Heart right ventricle (tissue), 16 donors: ENCODE results near the gene SUMO2. TPM values are rescaled to one million over a fixed set of nuclear protein-coding genes. Genes with fewer than 3 reads are reported as not detected.

Source experiments
- ATAC-seq, 8 donors: fragments of 200-7000 bp; cut with Tn5 transposase; one replicate each; pipeline ENCODE4 v1.9.1; 2020; ENCODE audit warnings: mild to moderate bottlenecking in 8 of 8, moderate library complexity in 8 of 8, moderate number of reproducible peaks in 1 of 8
- DNase-seq, 2 donors: peaks; one replicate each; pipeline ENCODE4 v3.0.0-alpha.2; 2020
- H3K27ac ChIP-seq, 10 donors: fragments of 200-600 bp; sonication (generic) in 2 of 10; one replicate each; pipeline versions ENCODE4 v1.5.0 to v1.8.0; 2020 to 2022; ENCODE audit warnings: mild to moderate bottlenecking in 3 of 10
- H3K27me3 ChIP-seq, 7 donors: fragments of 200-600 bp; one replicate each; pipeline ENCODE4 v1.8.0; 2021 to 2022; ENCODE audit warnings: mild to moderate bottlenecking in 2 of 7
- H3K36me3 ChIP-seq, 9 donors: fragments of 200-600 bp; sonication (generic) in 1 of 9; one replicate each; pipeline versions ENCODE4 v1.5.0 to v1.8.0; 2020 to 2022; ENCODE audit warnings: mild to moderate bottlenecking in 2 of 9
- H3K4me1 ChIP-seq, 9 donors: fragments of 200-600 bp; sonication (generic) in 1 of 9; one replicate each; pipeline versions ENCODE4 v1.5.0 to v1.8.0; 2020 to 2022; ENCODE audit warnings: mild to moderate bottlenecking in 4 of 9
- H3K4me3 ChIP-seq, 10 donors: fragments of 200-600 bp; sonication (generic) in 2 of 10; one replicate each; pipeline versions ENCODE4 v1.5.0 to v1.8.0; 2020 to 2022; ENCODE audit warnings: mild to moderate bottlenecking in 7 of 10, moderate library complexity in 2 of 10
- H3K9me3 ChIP-seq, 11 donors: fragments of 200-600 bp in 10 of 11; sonication (generic) in 2 of 11; one replicate each; pipeline versions ENCODE4 v1.5.0 to v1.8.0; 2013 to 2022; ENCODE audit warnings: mild to moderate bottlenecking in 2 of 11, control low read depth in 1 of 11, moderate library complexity in 1 of 11
- WGBS, 2 donors: extraction: QIAGEN DNeasy Blood & Tissue Kit; methylation state at CpG; one replicate each; pipeline ENCODE4 v1.1.7; 2013; ENCODE audit warnings: inconsistent platforms in 1 of 2; 5-methylcytosine and 5-hydroxymethylcytosine counted together
- intact Hi-C, 10 donors: fragments of 100-400 bp; cut with DNase I; formaldehyde crosslinking; loops; one replicate each; pipeline versions ENCODE4 v1.11.1 to v1.14.2; 2022
- polyA plus RNA-seq, 2 donors: library from polyadenylated mRNA; stranded (reverse); fragments of 200-250 nt; gene quantifications; one replicate each; pipeline ENCODE4 v1.2.3, GENCODE V29; 2013
- total RNA-seq, 10 donors: library from RNA; stranded (reverse); fragmentation: NEBNext Ultra II Directional in 3 of 10; extraction: Animal tissue kit (Norgen Biotek cat#: 25700) in 3 of 10; gene quantifications; one replicate each; pipeline versions ENCODE4 v1.2.1 to v1.2.4, GENCODE V29; 2021 to 2023
- TF ChIP-seq, protein P1 (sequence below), 9 donors: fragments of 200-600 bp; sonication (generic) in 2 of 9; IDR thresholded peaks; one replicate each; pipeline versions ENCODE4 v1.5.0 to v1.8.0; 2021 to 2022; ENCODE audit warnings: antibody characterized with exemption in 9 of 9, mild to moderate bottlenecking in 5 of 9, moderate library complexity in 1 of 9
- donor health status: Arrhythmogenic right ventricular cardiomyopathy.
- donor health status: ischemic (EF 13 %, LVEDD 7.1; RV severe dilation, severe dysfunction).
- donor health status: healthy with polysubstance abuse.
- donor health status: DM: no; HTN: yes; CAD: no.
- donor health status: DM: no; HTN: no; CAD: no.
- donor health status: ischemic (EF 25% LVEDD 6.9; RV normal size, moderate dysfunction).
- donor health status: ischemic (EF 25% LVEDD 5.7; RV mildly dilated, moderate dysfunction).
- donor health status: healthy.
- donor health status: DM: yes; HTN: yes; CAD: no.
- donor health status: Ischemic cardiomyopathy.
- donor health status: ischemic (EF 35%, LVEDD 5.7; RV mildly dilated, moderate dysfunction).
- donor health status: nonischemic (EF 11% LVEDD 7.7; RV severe dilation, severe dysfunction).
- donor health status: DM: yes; HTN: yes; CAD: no.
- donor health status: PGD.
- donor health status: ischemic (EF 29% LVEDD 5.4; RV normal size, mild dysfunction).
- donor health status: nonischemic (EF 23%, LVEDD 6.1; RV moderate dilation, normal function).

Gene SUMO2
- total and polyA plus RNA-seq, 12 donors: 47.9 to 258 (median 212) TPM

DNA sequence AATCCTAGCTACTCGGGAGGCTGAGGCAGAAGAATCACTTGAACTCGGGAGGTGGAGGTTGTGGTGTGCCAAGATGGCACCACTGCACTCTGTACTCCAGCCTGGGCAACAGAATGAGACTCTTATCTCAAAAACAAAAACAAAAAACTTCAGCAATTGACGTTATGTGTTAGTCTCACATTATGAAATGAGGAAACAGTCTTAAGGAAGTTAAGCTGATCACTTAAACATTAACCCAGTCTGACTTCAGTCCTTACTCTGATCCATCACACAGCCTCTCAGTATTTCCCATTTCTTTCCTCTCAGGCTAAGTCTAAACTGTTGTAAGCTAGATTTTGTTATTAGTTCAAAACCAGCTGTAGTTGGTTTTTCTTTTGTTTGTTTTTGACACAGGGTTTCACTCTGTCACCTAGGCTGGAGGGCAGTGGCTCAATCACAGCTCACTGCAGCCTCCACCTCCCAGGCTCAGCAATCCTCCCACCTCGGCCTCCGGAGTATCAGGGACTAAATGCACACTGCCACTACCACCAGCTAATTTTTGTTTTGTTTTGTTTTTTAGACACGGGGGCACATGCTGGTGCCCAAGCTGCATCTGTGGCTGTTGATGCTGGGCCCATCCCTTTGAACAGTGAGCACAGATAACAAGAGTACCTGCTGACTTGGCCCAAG is 34.7 kb downstream of the SUMO2 start:
- H3K9me3 ChIP-seq: no peaks in the 10 kb centered on the region
- intact Hi-C loops: no loop called here
- H3K36me3 ChIP-seq: peaks cover 0 to 57% (median 7%) of the 10 kb centered on the region in 9 donors
- no peak overlapping the region for H3K4me3 ChIP-seq
- peak overlapping the region in 1 of 10 donors; percentile 76 for H3K27ac ChIP-seq
- peaks cover 0 to 38% (median 3%) of the 10 kb centered on the region in 9 donors for H3K4me1 ChIP-seq
- TF ChIP-seq, protein P1, sequence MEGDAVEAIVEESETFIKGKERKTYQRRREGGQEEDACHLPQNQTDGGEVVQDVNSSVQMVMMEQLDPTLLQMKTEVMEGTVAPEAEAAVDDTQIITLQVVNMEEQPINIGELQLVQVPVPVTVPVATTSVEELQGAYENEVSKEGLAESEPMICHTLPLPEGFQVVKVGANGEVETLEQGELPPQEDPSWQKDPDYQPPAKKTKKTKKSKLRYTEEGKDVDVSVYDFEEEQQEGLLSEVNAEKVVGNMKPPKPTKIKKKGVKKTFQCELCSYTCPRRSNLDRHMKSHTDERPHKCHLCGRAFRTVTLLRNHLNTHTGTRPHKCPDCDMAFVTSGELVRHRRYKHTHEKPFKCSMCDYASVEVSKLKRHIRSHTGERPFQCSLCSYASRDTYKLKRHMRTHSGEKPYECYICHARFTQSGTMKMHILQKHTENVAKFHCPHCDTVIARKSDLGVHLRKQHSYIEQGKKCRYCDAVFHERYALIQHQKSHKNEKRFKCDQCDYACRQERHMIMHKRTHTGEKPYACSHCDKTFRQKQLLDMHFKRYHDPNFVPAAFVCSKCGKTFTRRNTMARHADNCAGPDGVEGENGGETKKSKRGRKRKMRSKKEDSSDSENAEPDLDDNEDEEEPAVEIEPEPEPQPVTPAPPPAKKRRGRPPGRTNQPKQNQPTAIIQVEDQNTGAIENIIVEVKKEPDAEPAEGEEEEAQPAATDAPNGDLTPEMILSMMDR (IDR thresholded peaks at IDR 0.05): no peak
- ATAC-seq (no peak), DNase-seq (no peak)
- WGBS, 2 donors: 86 to 89% methylated on average over 6 of the region's 6 CpGs
- no peaks in the 10 kb centered on the region for H3K27me3 ChIP-seq

DNA sequence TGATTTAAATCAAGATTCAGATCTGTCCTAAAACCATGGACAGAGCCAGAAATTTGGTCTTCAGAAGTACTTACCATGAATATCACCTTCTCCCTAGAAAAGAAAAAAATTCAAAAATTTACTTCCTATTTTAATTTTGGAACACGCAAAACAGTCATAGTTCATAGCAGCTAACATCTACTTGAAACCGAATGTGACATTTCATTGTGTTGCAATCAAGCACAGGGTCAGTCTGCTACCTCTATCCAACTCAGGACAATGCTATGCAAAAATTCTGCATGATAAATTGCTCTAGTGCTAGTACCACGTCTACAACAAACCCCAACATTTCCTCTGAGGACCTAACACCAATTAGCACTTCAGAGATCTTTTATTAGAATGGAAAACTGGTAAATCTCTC is 36.2 kb downstream of the SUMO2 start:
- TF ChIP-seq, protein P1 (IDR thresholded peaks at IDR 0.05): no peak
- H3K27ac ChIP-seq: peak overlapping the region in 1 of 10 donors; percentile 76
- no peak for ATAC-seq

DNA sequence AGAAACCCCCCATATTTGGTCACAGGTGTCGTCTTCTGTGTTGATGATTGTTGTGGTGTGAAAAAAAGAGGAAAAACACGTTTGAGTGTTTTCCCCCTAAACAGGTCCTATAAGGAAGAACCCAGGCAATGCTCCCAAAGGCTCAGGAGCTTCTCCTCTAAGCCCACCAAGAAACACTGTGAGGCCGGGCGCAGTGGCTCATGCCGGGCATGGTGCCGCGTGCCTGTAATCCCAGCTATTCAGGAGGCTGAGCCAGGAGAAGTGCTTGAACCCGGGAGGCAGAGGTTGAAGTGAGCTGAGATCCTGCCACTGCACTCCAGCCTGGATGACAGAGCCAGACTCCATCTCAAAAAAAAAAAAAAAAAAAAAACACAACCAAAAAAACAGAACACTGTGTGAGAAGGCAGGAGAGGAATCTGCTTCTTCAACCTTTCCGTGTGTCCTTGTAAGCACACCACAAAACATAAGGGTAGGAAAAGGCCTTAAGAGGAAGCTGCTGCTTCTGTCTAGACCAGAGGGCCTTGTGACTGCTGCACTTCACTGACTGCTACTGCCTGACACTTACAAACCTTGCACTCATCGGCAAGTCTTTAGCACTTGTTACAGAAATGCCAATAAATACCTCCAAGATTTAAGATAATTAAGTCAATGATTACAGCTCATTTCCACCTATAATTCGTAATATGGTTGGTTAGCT is 37.8 kb downstream of the SUMO2 start:
- DNase-seq: no peak
- Histone ChIP-seq H3K9me3 (no peaks in the 10 kb centered on the region), H3K27ac (no peak overlapping the region), H3K36me3 (peaks cover 0 to 84% (median 7%) of the 10 kb centered on the region in 9 donors), H3K27me3 (no peaks in the 10 kb centered on the region), H3K4me1 (peaks cover 0 to 33% (median 0%) of the 10 kb centered on the region in 9 donors), H3K4me3 (no peak overlapping the region)
- no peak for ATAC-seq
- WGBS, 2 donors: 90 to 91% methylated on average over 11 of the region's 11 CpGs
- intact Hi-C loops: no loop called here
- TF ChIP-seq, protein P1 (IDR thresholded peaks at IDR 0.05): no peak

More for the DNA sequence above, 36.2 kb downstream of the SUMO2 start:
- Histone ChIP-seq H3K4me1 (peaks cover 0 to 26% (median 0%) of the 10 kb centered on the region in 9 donors), H3K4me3 (no peak overlapping the region), H3K27me3 (no peaks in the 10 kb centered on the region), H3K36me3 (peaks cover 0 to 67% (median 7%) of the 10 kb centered on the region in 9 donors), H3K9me3 (no peaks in the 10 kb centered on the region)
- WGBS, 2 donors: 87 to 90% methylated on average over 3 of the region's 3 CpGs
- intact Hi-C loops: no loop called here
- no peak for DNase-seq

DNA sequence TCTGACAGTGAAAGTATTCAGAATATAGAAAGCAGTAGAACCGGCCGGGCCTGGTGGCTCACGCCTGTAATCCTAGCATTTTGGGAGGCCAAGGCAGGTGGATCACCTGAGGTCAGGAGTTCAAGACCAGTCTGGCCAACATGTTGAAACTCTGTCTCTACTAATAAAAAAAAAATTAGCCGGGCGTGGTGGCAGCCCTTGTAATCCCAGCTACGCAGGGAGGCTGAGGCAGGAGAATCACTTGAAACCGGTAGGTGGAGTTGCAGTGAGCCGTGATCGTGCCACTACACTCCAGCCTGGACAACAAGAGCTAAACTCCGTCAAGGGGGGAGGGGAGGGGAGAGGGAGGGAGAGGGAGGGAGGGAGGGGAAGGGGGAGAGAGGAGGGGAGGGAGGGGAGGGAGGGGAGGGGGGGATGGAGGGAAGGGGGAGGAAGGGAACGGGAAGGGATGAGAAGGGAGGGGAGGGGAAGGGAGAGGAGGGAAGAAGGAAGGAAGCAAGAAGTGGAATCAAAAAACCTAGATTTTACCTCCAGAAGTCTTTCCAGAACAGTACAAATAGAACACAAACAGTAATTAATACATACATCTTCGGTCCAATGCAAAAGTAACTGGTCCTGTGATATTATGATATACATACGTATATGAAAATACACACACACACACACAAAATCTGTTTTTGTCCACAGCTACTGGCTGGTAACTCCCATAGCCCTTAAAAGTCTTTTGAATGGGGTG is 40.4 kb downstream of the SUMO2 start:
- H3K4me3 ChIP-seq: no peak overlapping the region
- H3K4me1 ChIP-seq: peaks cover 0 to 19% (median 0%) of the 10 kb centered on the region in 9 donors
- ATAC-seq (no peak), DNase-seq (no peak)
- WGBS, 2 donors: 88 to 91% methylated on average over 13 of the region's 13 CpGs
- no peaks in the 10 kb centered on the region for H3K9me3 ChIP-seq
- H3K27me3 ChIP-seq: no peaks in the 10 kb centered on the region
- intact Hi-C loops: no loop called here
- TF ChIP-seq, protein P1 (IDR thresholded peaks at IDR 0.05): no peak
- peaks cover 0 to 92% (median 7%) of the 10 kb centered on the region in 9 donors for H3K36me3 ChIP-seq
- H3K27ac ChIP-seq: no peak overlapping the region
